Cortex of kidney (tissue), 1 donor: ENCODE results near the gene WNT5B.
"Not testable (repeated sequence)": the region's sequence is repeated elsewhere in the genome, so short reads cannot be mapped to it uniquely, and the experiment has no call there.

ENCODE experiments used
- DNase-seq: peaks from one replicate; lab custom pipeline; 2025; lab: John Stamatoyannopoulos, UW

The WNT5B gene

GRCh38 chr12:1691123-1692007, 62.3 kb downstream of the WNT5B start:
- no peak for DNase-seq

DNA sequence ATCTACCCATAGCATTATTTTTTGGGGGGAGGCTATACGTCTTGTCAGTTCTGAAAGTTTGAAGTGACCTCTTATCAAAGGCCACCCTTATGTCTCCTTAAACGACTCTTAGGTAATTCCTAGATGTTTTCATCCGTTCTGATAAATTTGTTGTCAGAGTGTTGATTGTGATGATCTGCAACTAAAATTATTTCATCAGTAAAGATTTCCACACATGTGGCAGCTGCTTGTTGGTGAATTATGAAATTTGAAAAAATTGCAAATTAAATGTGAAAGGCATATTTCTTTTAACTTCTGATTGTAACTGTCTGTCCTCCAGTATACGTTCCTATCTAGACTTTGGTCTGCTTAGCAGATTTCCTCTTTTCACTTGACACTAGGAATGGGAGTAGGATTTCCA, 63.2 kb downstream of the WNT5B start:
- no peak for DNase-seq

GRCh38 chr12:1692895-1693610, 64.0 kb downstream of the WNT5B start:
- no peak for DNase-seq

GRCh38 chr12:1695097-1695496, 66.1 kb downstream of the WNT5B start:
- not testable (repeated sequence) for DNase-seq

DNA sequence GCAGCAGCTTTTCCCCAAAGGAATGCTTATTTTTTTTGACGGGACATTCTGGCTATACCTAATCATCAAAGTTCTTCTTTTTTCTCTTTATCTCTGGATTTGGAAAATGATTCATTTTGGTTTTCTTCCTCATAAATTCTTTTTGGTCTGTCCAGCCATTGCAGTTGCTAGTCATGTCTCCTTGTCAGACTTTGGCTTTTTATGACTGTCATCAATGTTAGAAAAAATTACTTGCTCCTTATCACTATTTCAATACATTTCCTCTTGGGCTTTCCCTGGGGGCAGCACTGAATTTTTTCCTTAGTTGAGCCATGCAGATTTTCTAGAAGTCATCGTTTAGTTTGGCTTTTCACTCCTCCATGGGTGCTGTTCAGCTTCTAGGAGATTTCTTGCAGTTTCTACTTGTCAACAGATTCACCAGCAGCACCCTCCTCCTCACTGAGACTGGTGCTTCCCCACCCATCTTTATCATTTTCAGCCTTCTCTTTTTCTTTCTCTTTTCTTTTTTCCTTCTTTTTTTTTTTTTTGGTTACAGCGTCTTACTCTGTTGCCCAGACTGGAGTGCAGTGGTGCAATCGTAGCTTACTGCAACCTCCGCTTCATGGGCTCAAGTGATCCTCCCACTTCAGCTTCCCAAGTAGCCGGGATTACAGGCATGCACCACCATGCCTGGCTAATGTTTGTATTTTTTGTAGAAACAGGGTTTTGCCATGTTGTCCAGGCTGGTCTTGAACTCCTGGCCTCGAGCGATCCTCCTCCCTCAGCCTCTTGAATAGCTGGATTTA, 67.0 kb downstream of the WNT5B start:
- DNase-seq = no peak

DNA sequence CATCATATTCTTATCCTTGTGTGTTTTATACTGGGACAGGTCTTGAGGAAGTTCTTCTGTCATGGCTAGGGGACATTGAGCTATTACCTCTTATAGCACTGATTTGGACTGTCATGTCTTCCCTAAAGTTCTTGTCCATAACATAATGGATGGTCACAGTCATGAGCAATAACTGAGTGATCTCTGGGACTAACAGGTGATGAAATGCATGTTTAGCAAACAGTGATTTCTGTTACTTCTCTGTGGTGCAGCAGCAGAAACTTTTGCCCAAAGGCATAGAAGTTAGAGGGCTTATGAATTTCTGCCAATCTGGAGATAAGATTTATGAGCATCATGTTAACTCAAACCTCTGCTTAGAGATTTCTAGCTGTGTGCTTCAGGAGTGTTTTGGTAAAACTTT, 67.8 kb downstream of the WNT5B start:
- DNase-seq = no peak
